Measurements from ENCODE around the gene ANKS1B. TPM values are rescaled to one million over a fixed set of nuclear protein-coding genes. Genes with fewer than 3 reads are reported as not detected.

Gene ANKS1B
- total RNA-seq, 2 experiments from 2014 or later = 0.96 to 1.1 TPM

- Mint-ChIP-seq H3K9me3 (ENCODE audit: low read depth) (no peaks in the 10 kb centered on the region), H3K27me3 (no peaks in the 10 kb centered on the region), H3K27ac (no peak overlapping the region), H3K4me3 (no peak overlapping the region), H3K4me1 (peaks cover 18% of the 10 kb centered on the region), H3K36me3 (peaks cover 32% of the 10 kb centered on the region)
- CTCF ChIA-PET = no interaction called here
- ATAC-seq (no peak), DNase-seq (no peak)
These were observed 1283.6 kb downstream of the ANKS1B start for GRCh38 chr12:98701166-98701565.

- Mint-ChIP-seq H3K9me3 (ENCODE audit: low read depth) (no peaks in the 10 kb centered on the region), H3K4me1 (peaks cover 17% of the 10 kb centered on the region), H3K27me3 (no peaks in the 10 kb centered on the region), H3K4me3 (no peak overlapping the region), H3K27ac (no peak overlapping the region), H3K36me3 (peaks cover 38% of the 10 kb centered on the region)
- ATAC-seq (no peak), DNase-seq (no peak)
- CTCF ChIA-PET = interaction anchor here (0.7 to 1.4 kb wide), 4 partner anchors 12 to 299 kb away, joined by 3 to 13 read pairs (median 3); no protein-coding TSS in a partner anchor
These were observed 1285.2 kb downstream of the ANKS1B start for GRCh38 chr12:98699586-98699985.

- H3K4me3 Mint-ChIP-seq = no peak overlapping the region
- CTCF ChIA-PET = interaction anchor here (0.7 to 1.4 kb wide), 5 partner anchors 13 to 300 kb away, joined by 3 to 13 read pairs (median 3); no protein-coding TSS in a partner anchor
- H3K27me3 Mint-ChIP-seq = no peaks in the 10 kb centered on the region
- no peaks in the 10 kb centered on the region for H3K9me3 Mint-ChIP-seq (ENCODE audit: low read depth)
- ATAC-seq = peak; percentile 65
- DNase-seq = peak; percentile 66
- peaks cover 43% of the 10 kb centered on the region for H3K36me3 Mint-ChIP-seq
- H3K4me1 Mint-ChIP-seq = peaks cover 17% of the 10 kb centered on the region
- H3K27ac Mint-ChIP-seq = no peak overlapping the region
These were observed 1285.9 kb downstream of the ANKS1B start for GRCh38 chr12:98698603-98699463.

GRCh38 chr12:98697209-98697608 is 1287.5 kb downstream of the ANKS1B start:
- Mint-ChIP-seq H3K27ac (no peak overlapping the region), H3K36me3 (peaks cover 55% of the 10 kb centered on the region), H3K9me3 (ENCODE audit: low read depth) (no peaks in the 10 kb centered on the region), H3K4me1 (peaks cover 17% of the 10 kb centered on the region), H3K4me3 (no peak overlapping the region), H3K27me3 (no peaks in the 10 kb centered on the region)
- DNase-seq (no peak), ATAC-seq (peak; percentile 39)
- CTCF ChIA-PET = no interaction called here

- ATAC-seq (no peak), DNase-seq (no peak)
- Mint-ChIP-seq H3K27me3 (no peaks in the 10 kb centered on the region), H3K9me3 (ENCODE audit: low read depth) (no peaks in the 10 kb centered on the region), H3K27ac (no peak overlapping the region), H3K36me3 (peaks cover 56% of the 10 kb centered on the region), H3K4me3 (no peak overlapping the region), H3K4me1 (peaks cover 22% of the 10 kb centered on the region)
- CTCF ChIA-PET = no interaction called here
These were observed 1288.6 kb downstream of the ANKS1B start for GRCh38 chr12:98696036-98696646.

- Mint-ChIP-seq H3K36me3 (peaks cover 53% of the 10 kb centered on the region), H3K4me3 (no peak overlapping the region), H3K27ac (peak overlapping the region; percentile 2), H3K4me1 (peaks cover 7% of the 10 kb centered on the region), H3K9me3 (ENCODE audit: low read depth) (no peaks in the 10 kb centered on the region), H3K27me3 (no peaks in the 10 kb centered on the region)
- CTCF ChIA-PET = no interaction called here
- no peak for ATAC-seq
- no peak for DNase-seq
These were observed 1293.4 kb downstream of the ANKS1B start for GRCh38 chr12:98691351-98691750.

- ATAC-seq (no peak), DNase-seq (no peak)
- Mint-ChIP-seq H3K4me3 (no peak overlapping the region), H3K27ac (no peak overlapping the region), H3K27me3 (no peaks in the 10 kb centered on the region), H3K4me1 (peaks cover 4% of the 10 kb centered on the region), H3K9me3 (ENCODE audit: low read depth) (no peaks in the 10 kb centered on the region), H3K36me3 (peaks cover 40% of the 10 kb centered on the region)
- CTCF ChIA-PET = interaction anchor here (1.0 kb wide), 1 partner anchor 16 kb away, joined by 3 read pairs; no protein-coding TSS in a partner anchor
These were observed 1298.1 kb downstream of the ANKS1B start for GRCh38 chr12:98686603-98687002.

Other genes starting within 250 kb of the ANKS1B start
- 10 to 100 TPM; 36.4 to 42.0 TPM for gene BLTP3B, start 157.9 kb upstream of the ANKS1B start, total RNA-seq
- 10 to 100 TPM; 32.8 to 34.2 TPM for gene ACTR6, start 215.9 kb upstream of the ANKS1B start, total RNA-seq

Measured in activated CD8-positive, alpha-beta memory T cell treated with anti-CD3 and anti-CD28 coated beads, Interleukin-2, amount 10 ng/mL, durations not matched to agents 7 days and 5 days (primary cell).